HG03469 (cell line): Measurements from ENCODE around the gene C20orf141.
"Not testable (repeated sequence)": the region's sequence is repeated elsewhere in the genome, so short reads cannot be mapped to it uniquely, and the experiment has no call there.

Experiments used
- ATAC-seq: cut with Tn5 transposase; IDR thresholded peaks from one replicate; pipeline ENCODE4 v1.9.1; 2021; ENCODE audit warnings: mild to moderate bottlenecking, moderate library complexity, moderate number of reproducible peaks; ENCODE audit not compliant: unreplicated experiment

The C20orf141 gene, protein sequence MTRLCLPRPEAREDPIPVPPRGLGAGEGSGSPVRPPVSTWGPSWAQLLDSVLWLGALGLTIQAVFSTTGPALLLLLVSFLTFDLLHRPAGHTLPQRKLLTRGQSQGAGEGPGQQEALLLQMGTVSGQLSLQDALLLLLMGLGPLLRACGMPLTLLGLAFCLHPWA

DNA sequence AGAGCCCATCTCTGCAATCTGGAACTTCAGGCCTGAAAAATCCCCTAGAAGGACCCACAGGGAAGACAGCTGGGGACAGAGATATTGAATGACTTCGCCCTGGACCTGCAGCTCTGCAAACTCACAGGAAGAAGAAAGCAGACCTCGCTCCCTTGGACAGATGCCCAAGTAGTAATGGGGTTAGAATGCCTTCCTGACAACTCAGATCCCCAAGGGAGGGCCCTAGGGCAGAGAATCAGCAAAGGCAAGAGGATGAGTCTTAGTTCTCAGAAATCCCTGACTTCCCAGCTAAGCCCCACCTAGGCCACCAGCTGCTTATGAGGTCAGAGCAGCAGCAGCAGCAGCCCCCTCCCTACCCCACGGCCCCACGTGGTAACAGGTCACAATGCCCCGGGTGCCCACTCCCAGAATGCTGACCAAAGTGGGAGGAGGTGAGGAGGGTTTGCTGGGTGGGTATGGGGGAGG lies at the start of gene C20orf141:
C20orf141 (plus strand) TSS at position 401 of the 465 bp plus-strand sequence. CDS start 198 bp downstream, outside the sequence.
- no peak for ATAC-seq

GRCh38 chr20:2767768-2768631 lies 46.8 kb upstream of the C20orf141 start:
- no peak for ATAC-seq

- no peak for ATAC-seq
These were observed 46.2 kb upstream of the C20orf141 start for GRCh38 chr20:2768632-2769015.

- ATAC-seq: not testable (repeated sequence)
These were observed 44.7 kb upstream of the C20orf141 start for GRCh38 chr20:2770091-2770490.

GRCh38 chr20:2771631-2772080 lies 43.1 kb upstream of the C20orf141 start:
- no peak for ATAC-seq

- ATAC-seq: no peak
These were observed 41.0 kb upstream of the C20orf141 start for GRCh38 chr20:2773812-2774211.

DNA sequence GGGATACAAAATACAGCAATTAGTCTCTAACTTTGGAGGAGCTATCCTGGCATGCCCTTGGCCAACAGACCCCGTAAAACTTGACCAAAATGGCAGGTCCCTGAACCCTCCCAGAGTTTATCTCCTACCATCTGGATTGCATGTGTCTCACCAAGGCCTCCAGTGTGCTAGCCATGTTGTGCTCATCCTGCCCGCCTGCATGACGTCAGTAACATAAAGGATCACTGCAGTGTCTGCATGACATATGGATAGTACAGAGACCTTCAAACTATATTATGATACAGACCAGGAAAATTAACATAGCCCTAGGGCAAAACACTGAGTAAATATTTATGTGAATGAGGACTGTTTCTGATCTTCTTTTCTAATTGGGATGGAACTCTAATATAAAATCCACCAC lies 39.6 kb upstream of the C20orf141 start:
- no peak for ATAC-seq

DNA sequence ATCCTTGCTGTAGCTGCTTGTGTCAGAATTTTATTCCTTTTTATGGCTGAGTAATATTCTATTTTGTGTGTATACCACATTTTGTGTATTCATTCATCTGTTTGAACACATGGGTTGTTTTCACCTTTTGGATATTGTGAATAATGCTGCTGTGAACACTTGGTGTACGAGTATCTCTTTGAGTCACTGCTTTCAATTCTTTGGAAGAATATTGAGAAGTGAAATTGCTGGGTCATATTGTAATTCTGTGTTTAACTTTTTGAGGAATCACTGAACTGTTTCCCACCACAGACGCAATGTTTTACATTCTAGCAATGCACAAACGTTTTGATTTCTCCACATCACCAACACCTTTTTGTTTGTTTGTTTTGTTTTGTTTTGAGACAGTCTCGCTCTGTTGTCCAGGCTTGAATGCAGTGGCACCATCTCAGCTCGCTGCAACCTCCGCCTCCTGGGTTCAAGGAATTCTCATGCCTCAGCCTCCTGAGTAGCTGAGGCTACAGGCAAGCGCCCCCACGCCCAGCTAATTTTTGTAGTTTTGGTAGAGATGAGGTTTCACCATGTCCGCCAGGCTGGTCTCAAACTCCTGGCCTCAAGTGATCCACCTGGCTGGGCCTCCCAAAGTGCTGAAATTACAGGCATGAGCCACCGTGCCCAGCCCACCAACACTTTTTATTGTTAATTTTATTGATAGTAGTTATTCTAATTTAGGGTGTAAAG lies 36.0 kb upstream of the C20orf141 start:
- no peak for ATAC-seq

GRCh38 chr20:2780948-2781347 lies 33.8 kb upstream of the C20orf141 start:
- no peak for ATAC-seq

- ATAC-seq: no peak
These were observed 30.8 kb upstream of the C20orf141 start for GRCh38 chr20:2783908-2784566.

DNA sequence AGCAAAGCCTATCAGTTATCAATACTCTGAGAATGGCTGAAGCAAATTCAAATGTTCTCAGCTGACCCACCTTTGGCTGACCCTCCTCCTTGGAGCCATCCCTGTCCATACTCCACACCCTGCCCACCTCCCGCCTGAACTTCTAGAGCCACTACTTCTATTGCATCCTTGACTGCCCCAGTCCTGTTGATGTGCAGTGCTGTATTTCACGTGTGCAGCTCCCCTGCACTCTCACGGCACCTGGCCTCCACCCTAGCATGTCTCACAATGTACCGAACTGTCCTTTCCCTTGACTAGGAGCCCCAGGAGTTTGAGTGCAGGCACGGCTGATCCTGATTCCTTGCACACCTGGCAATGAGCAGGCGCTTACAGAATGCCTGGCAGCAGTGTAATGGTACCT lies 21.3 kb upstream of the C20orf141 start:
- no peak for ATAC-seq

GRCh38 chr20:2794202-2794748 lies 20.5 kb upstream of the C20orf141 start:
- ATAC-seq: no peak

GRCh38 chr20:2794866-2795447 lies 19.8 kb upstream of the C20orf141 start:
- no peak for ATAC-seq

GRCh38 chr20:2795451-2795850 lies 19.3 kb upstream of the C20orf141 start:
- ATAC-seq: no peak

GRCh38 chr20:2796011-2796660 lies 18.7 kb upstream of the C20orf141 start:
- ATAC-seq: no peak

DNA sequence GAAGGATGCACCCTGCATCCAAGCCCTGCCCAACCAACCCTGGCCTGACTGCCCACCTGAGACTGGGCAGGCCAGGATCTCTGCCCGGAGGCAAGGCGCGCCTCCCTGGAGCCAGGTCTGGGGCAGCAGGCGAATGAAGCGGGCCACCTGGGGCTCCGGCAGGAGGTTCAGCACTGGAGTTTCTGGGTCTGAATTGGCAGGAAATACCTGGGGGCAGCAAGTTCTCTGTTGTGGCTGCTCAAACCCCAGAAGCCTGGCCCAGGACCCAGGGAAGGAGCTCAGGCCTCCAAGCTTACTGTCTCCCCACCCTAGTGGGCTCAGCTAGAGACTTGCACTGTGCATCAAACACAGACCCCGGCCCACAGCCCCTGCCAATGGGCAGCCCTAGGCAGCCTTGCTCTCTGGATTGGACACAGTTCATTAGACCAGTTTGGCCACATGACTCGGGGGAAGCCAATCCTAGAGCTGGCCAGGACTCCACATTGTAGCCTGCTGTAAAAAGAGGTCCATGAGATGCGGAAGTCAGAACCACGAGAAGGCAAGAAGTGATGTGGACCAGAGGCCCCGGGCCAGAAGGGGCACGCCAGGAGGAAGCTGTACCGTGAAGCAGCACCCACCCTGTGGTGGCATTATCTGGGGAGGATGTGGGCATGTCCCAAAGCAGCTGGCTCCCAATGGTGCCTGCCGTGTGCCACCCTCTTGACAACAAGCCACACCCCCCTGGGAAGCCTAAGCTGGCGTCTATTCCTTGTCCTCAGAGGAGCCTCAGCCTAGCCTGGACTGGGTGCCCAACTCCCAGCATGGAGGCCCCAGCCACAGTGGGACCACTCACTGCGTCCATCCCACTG lies 17.4 kb upstream of the C20orf141 start:
- ATAC-seq: no peak

- no peak for ATAC-seq
These were observed 16.5 kb upstream of the C20orf141 start for GRCh38 chr20:2798095-2798805.

- ATAC-seq: no peak
These were observed 16.0 kb upstream of the C20orf141 start for GRCh38 chr20:2798814-2799213.
